BLaER1 (cell line): ENCODE measurements around the gene CTSZ.

ENCODE experiments used
- H3K27ac ChIP-seq: shearing (Covaris generic); formaldehyde crosslinking; 2 replicates; pipeline ENCODE4 v1.8.1; 2022
- H3K27me3 ChIP-seq: shearing (Covaris generic); formaldehyde crosslinking; 2 replicates; pipeline ENCODE4 v1.8.1; 2022
- H3K36me3 ChIP-seq: shearing (Covaris generic); formaldehyde crosslinking; 2 replicates; pipeline ENCODE4 v1.8.1; 2022
- H3K4me1 ChIP-seq: shearing (Covaris generic); formaldehyde crosslinking; 2 replicates; pipeline ENCODE4 v1.8.1; 2022
- H3K4me2 ChIP-seq: shearing (Covaris generic); formaldehyde crosslinking; 2 replicates; pipeline ENCODE4 v1.8.1; 2022
- H3K4me3 ChIP-seq: shearing (Covaris generic); formaldehyde crosslinking; 2 replicates; pipeline ENCODE4 v1.8.1; 2022
- H3K9ac ChIP-seq: shearing (Covaris generic); formaldehyde crosslinking; 2 replicates; pipeline ENCODE4 v1.8.1; 2022
- H3K9me3 ChIP-seq: shearing (Covaris generic); formaldehyde crosslinking; 2 replicates; pipeline ENCODE4 v1.8.1; 2022
- H4K20me1 ChIP-seq: shearing (Covaris generic); formaldehyde crosslinking; 2 replicates; pipeline ENCODE4 v1.8.1; 2022
- Cebpa-rat ChIP-seq: shearing (Covaris generic); IDR thresholded peaks from 2 replicates; pipeline ENCODE4 v1.8.1; 2022

The CTSZ gene

GRCh38 chr20:59006864-59007664 lies at the start of gene CTSZ:
TSS of gene CTSZ (minus strand) at chr20:59007254. CDS start at chr20:59007128, 126 bp downstream.
- no peak for TF ChIP-seq Cebpa-rat
- Histone ChIP-seq H3K4me2 (peak within 1 kb of the TSS; percentile 94), H3K9me3 (no peaks in the 10 kb centered on the region), H3K9ac (peak within 1 kb of the TSS; percentile 74), H3K4me3 (peak within 1 kb of the TSS; percentile 66), H3K27ac (peak within 1 kb of the TSS; percentile 73), H4K20me1 (peaks cover 25% of the 10 kb centered on the region; the same call in 1 of the 2 replicates), H3K36me3 (no peaks in the 10 kb centered on the region), H3K4me1 (peaks cover 66% of the 10 kb centered on the region), H3K27me3 (peaks cover 23% of the 10 kb centered on the region)

- TF ChIP-seq Cebpa-rat = no peak
- H3K27ac ChIP-seq = no peak overlapping the region
- no peak overlapping the region for H3K4me2 ChIP-seq
- H4K20me1 ChIP-seq = no peaks in the 10 kb centered on the region
- H3K9me3 ChIP-seq = 0 out of 2 replicates have a peak, but pooled peaks cover 5% of the 10 kb centered on the region
- H3K4me3 ChIP-seq = no peak overlapping the region
- H3K9ac ChIP-seq = no peak overlapping the region
- H3K4me1 ChIP-seq = no peaks in the 10 kb centered on the region
- no peaks in the 10 kb centered on the region for H3K36me3 ChIP-seq
- no peaks in the 10 kb centered on the region for H3K27me3 ChIP-seq
Observed at GRCh38 chr20:59055302-59055701, 48.2 kb upstream of the CTSZ start.

- Histone ChIP-seq H4K20me1 (no peaks in the 10 kb centered on the region), H3K4me1 (peaks cover 12% of the 10 kb centered on the region; the same call in 1 of the 2 replicates), H3K4me2 (no peak overlapping the region), H3K27me3 (no peaks in the 10 kb centered on the region), H3K9me3 (no peaks in the 10 kb centered on the region), H3K27ac (no peak overlapping the region), H3K9ac (no peak overlapping the region), H3K36me3 (no peaks in the 10 kb centered on the region), H3K4me3 (no peak overlapping the region)
- no peak for TF ChIP-seq Cebpa-rat
Observed at GRCh38 chr20:59051666-59052185, 44.7 kb upstream of the CTSZ start.

- no peaks in the 10 kb centered on the region for H3K9me3 ChIP-seq
- no peak overlapping the region for H3K9ac ChIP-seq
- H3K4me1 ChIP-seq = peaks cover 12% of the 10 kb centered on the region; the same call in 1 of the 2 replicates
- TF ChIP-seq Cebpa-rat = no peak
- H3K36me3 ChIP-seq = no peaks in the 10 kb centered on the region
- no peak overlapping the region for H3K4me3 ChIP-seq
- no peaks in the 10 kb centered on the region for H3K27me3 ChIP-seq
- no peak overlapping the region for H3K27ac ChIP-seq
- H3K4me2 ChIP-seq = no peak overlapping the region
- no peaks in the 10 kb centered on the region for H4K20me1 ChIP-seq
Observed at GRCh38 chr20:59050437-59050836, 43.4 kb upstream of the CTSZ start.

DNA sequence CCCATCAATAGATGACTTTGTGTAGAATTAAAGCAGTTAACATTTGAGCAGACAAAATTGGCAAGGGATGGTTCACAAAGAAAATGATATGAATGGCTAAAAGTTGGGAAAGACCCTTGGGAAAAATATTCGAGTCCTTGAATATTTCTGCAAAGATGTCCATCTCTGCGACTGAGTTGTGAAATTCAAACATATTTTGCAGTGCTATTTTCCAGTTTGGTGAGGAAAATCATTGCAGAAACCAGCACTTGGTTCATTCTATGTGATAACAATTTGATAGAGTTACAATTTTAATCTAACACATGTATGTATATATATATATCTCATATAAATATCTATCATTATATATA lies 41.6 kb upstream of the CTSZ start:
- no peak for TF ChIP-seq Cebpa-rat
- Histone ChIP-seq H3K4me2 (no peak overlapping the region), H3K27me3 (no peaks in the 10 kb centered on the region), H3K9ac (no peak overlapping the region), H3K9me3 (no peaks in the 10 kb centered on the region), H3K27ac (no peak overlapping the region), H4K20me1 (no peaks in the 10 kb centered on the region), H3K36me3 (no peaks in the 10 kb centered on the region), H3K4me1 (peaks cover 22% of the 10 kb centered on the region), H3K4me3 (no peak overlapping the region)

- H3K4me2 ChIP-seq = no peak overlapping the region
- no peaks in the 10 kb centered on the region for H4K20me1 ChIP-seq
- H3K4me3 ChIP-seq = no peak overlapping the region
- H3K36me3 ChIP-seq = no peaks in the 10 kb centered on the region
- H3K9me3 ChIP-seq = no peaks in the 10 kb centered on the region
- no peak overlapping the region for H3K9ac ChIP-seq
- H3K4me1 ChIP-seq = peaks cover 28% of the 10 kb centered on the region
- TF ChIP-seq Cebpa-rat = no peak
- H3K27me3 ChIP-seq = no peaks in the 10 kb centered on the region
- no peak overlapping the region for H3K27ac ChIP-seq
Observed at GRCh38 chr20:59047938-59048680, 41.1 kb upstream of the CTSZ start.

GRCh38 chr20:59046862-59047261 lies 39.8 kb upstream of the CTSZ start:
- TF ChIP-seq Cebpa-rat = no peak
- Histone ChIP-seq H3K4me1 (peaks cover 31% of the 10 kb centered on the region), H3K36me3 (no peaks in the 10 kb centered on the region), H3K9me3 (no peaks in the 10 kb centered on the region), H4K20me1 (peaks cover 6% of the 10 kb centered on the region; the same call in 1 of the 2 replicates), H3K27ac (no peak overlapping the region), H3K27me3 (no peaks in the 10 kb centered on the region), H3K4me3 (no peak overlapping the region), H3K4me2 (no peak overlapping the region), H3K9ac (no peak overlapping the region)

- Histone ChIP-seq H3K4me1 (peaks cover 52% of the 10 kb centered on the region), H3K4me3 (no peak overlapping the region), H3K4me2 (no peak overlapping the region), H3K9ac (no peak overlapping the region), H4K20me1 (peaks cover 26% of the 10 kb centered on the region), H3K9me3 (no peaks in the 10 kb centered on the region), H3K27ac (no peak overlapping the region), H3K27me3 (no peaks in the 10 kb centered on the region), H3K36me3 (peaks cover 16% of the 10 kb centered on the region)
- TF ChIP-seq Cebpa-rat = no peak
Observed at GRCh38 chr20:59044796-59045195, 37.7 kb upstream of the CTSZ start.

- H3K4me2 ChIP-seq = peak overlapping the region; percentile 89
- H3K9ac ChIP-seq = no peak overlapping the region
Observed at GRCh38 chr20:59044295-59044694, 37.2 kb upstream of the CTSZ start.

DNA sequence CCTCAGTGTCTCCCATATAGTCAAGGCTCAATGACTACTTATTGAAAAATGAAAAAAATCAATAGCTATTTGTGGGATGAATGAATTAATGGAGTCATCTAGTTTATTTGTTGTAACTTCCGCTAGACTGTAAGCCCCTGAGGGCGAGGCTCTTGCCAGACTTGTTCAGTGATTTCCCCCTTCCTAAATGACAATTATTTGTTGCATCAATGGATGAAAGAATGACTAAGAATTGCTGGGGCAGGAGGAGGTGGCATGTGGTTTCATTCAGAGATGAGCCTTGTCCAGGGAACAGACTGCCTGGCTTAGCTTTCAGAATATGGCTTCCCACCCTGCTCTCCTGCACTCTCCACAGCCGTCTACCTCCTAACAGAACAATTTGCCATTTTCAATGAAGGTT lies 36.6 kb upstream of the CTSZ start:
- H3K27me3 ChIP-seq = no peaks in the 10 kb centered on the region
- peak overlapping the region; percentile 89 for H3K4me2 ChIP-seq
- no peak overlapping the region; the same call in 1 of the 2 replicates for H3K27ac ChIP-seq
- H3K4me3 ChIP-seq = no peak overlapping the region
- H3K36me3 ChIP-seq = peaks cover 21% of the 10 kb centered on the region
- H4K20me1 ChIP-seq = peaks cover 37% of the 10 kb centered on the region
- TF ChIP-seq Cebpa-rat = no peak
- no peak overlapping the region for H3K9ac ChIP-seq
- no peaks in the 10 kb centered on the region for H3K9me3 ChIP-seq
- peaks cover 63% of the 10 kb centered on the region for H3K4me1 ChIP-seq

More at GRCh38 chr20:59044295-59044694, 37.2 kb upstream of the CTSZ start:
- no peak for TF ChIP-seq Cebpa-rat
- H3K27me3 ChIP-seq = no peaks in the 10 kb centered on the region
- no peak overlapping the region for H3K27ac ChIP-seq
- peaks cover 57% of the 10 kb centered on the region for H3K4me1 ChIP-seq
- peaks cover 31% of the 10 kb centered on the region for H4K20me1 ChIP-seq
- no peaks in the 10 kb centered on the region for H3K9me3 ChIP-seq
- no peak overlapping the region for H3K4me3 ChIP-seq
- H3K36me3 ChIP-seq = peaks cover 20% of the 10 kb centered on the region
